GM21360 (cell line): Measurements from ENCODE around the gene CHST8.

ENCODE experiments used
- ATAC-seq: cut with Tn5 transposase; IDR thresholded peaks from one replicate; pipeline ENCODE4 v1.9.1; 2021; ENCODE audit warnings: mild to moderate bottlenecking, moderate library complexity; ENCODE audit not compliant: unreplicated experiment

CHST8 gene

GRCh38 chr19:33756177-33756576 lies 134.4 kb downstream of the CHST8 start:
- ATAC-seq = no peak

DNA sequence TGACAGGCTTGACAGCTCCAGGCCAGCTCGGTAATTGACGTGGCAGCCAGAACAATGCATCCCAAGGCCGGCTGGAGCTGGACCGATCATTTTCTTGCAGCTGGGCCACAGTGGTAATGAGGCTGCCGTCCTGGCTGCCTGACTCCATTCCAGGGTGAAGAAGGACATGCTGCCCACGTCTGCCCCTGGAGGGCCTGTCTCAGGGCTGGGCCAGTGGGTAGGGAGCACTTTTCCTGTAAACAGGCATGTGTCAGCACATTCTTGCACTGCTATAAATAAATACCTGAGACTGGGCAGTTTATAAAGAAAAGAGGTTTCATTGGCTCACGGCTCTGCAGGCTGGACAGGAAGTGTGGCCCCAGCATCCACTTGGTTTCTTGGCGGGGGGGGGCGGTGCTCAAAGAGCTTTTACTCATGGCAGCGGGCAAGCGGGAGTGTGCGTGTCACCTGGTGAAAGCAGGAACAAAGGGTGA lies 136.8 kb downstream of the CHST8 start:
- no peak for ATAC-seq

DNA sequence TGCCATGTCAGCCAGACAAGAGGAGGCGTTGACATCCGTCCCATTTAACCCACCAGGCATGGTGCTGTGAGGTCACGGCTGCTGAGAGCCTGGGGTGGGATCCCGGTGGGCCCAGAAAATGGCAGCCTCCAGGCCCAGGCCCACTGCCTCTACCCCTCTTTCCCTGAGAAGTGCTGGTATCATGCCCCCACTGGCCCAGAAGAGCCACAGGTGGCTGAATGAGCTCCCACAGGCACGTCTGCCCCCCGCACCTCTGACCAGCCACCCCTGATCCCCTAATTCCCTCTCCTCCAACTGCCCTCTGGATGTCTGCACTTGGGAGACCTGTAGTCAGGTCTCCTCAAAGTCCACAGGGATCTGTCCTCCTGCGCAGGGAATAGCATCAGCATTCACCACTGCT lies 137.6 kb downstream of the CHST8 start:
- ATAC-seq = no peak

DNA sequence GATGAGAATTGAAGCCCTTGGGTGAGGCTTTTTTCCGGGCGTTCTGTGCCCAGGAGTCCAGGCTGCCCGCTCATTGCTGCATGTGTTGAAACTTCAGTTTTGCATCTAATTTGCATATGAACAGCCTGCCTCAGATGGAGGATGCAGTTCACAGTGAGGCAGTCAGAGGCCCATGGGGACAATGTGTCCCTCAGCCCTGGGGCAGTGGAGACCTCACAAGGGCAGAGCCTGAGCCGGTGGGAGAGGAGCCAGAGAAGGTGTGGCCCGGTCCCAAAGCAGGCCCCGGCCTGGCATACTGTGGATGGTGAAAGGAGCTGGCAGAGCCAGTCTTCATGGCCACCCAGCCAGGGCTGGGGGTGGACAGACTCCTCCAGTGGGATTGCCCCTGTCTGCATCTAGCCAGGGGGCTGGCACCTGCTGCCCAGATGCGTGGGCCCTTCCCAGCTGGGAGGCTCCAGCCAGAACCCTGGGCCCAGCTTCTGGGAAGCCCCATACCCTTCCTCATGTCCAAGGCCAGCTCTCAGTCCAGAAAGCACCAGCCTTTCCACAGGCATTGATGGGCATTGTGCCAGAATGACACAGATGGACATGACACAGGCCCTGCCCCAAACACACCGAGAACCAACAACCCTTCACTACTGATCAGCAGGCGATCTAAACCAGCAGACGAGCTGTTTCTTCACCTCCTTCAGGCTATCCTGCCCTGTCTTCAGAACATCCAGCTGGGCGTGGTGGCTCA lies 142.0 kb downstream of the CHST8 start:
- no peak for ATAC-seq

DNA sequence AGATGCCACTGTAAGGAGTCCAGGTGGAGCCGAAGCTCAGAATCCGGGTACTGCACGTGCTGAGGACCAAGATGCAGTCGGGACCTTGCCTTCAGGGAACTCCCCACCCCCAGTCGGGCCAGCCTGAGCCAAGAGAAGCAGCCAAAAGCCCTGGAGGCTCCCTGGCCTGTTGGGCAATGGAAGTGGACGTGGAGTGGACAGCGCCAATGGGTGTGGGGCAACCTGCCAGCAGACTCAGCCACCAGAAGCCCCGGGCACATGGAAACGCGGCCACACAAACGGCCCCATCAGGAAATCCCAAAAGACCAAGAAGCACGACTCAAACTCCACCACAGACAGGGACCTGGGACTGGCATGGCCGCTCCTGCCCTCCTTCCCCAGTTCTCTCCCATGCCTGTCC lies 144.9 kb downstream of the CHST8 start:
- no peak for ATAC-seq

- ATAC-seq = no peak
Observed at GRCh38 chr19:33767898-33768413, 146.2 kb downstream of the CHST8 start.

GRCh38 chr19:33769208-33769607 lies 147.5 kb downstream of the CHST8 start:
- no peak for ATAC-seq

DNA sequence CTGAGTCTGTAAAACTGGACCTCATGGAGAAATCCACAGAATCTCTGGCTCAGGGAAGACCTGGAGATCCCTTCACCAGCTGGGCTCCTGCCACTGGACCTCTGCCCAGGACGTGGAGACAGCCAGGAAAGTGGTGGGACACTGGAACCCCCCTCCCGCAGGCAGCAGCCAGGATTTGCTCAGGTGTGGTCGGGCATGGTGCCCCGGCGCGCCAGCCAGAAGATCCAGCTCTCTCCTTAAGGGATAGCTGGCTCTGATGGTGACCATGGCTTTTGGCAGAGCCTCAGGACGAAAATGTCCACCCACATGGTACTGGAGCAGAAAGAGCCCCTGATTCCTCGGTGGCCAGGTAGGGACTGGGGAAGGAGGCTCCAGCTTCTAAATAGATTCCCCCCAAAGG lies 148.4 kb downstream of the CHST8 start:
- no peak for ATAC-seq

DNA sequence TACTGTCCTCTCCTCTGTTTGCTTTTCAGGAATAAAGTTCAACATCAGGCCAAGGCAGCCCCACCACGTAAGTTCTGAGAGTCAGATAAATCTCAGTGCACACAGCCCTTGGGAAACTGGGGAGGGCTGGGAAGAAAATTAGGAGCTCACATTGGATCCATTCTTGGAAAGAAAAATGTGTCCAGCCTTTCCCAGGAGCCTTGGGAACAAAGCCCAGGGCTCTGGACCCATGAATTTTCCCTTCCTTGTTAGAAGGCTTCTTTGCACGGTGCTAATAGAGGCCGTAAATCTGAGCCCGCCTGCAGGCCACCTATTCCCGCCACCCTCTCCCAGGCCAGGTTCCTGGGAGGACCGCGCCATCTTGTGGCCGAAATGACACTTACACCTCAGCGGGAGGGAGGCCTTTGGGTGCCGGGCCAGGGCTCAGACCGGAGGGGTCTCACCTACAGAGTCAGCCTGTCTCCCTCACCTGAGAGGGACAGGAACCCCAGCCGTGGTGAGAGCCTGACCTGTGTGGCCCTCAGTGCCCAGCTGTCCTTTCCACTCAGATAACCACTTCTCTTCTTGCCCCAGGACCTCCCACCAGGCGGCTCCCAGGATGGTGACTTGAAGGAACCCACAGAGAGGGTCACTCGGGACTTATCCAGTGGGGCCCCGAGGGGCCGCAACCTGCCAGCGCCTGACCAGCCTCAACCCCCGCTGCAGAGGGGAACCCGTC lies 149.8 kb downstream of the CHST8 start:
- ATAC-seq = no peak

GRCh38 chr19:33772102-33772857 lies 150.5 kb downstream of the CHST8 start:
- no peak for ATAC-seq

GRCh38 chr19:33772858-33773180 lies 151.1 kb downstream of the CHST8 start:
- ATAC-seq = no peak

GRCh38 chr19:33773704-33774624 lies 152.2 kb downstream of the CHST8 start:
- no peak for ATAC-seq

DNA sequence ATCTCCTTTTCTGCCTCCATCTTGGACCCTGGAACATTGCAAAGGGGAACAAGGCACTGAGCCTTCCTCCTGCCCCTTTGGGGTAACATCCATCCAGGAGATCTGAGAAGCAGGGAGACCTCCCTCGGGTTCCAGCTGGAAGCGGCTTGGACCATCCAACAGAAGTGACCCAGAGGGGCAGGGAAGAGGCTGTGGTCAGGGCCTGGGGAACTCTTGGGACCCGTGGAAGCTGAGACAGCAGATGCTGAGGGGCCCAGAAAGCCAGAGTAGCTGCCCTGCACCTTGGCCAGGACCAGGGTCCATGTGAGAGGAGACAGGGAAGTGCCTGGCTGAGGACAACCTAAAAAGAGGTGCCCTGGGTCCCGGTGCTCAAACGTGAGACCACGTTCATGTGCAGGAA lies 153.0 kb downstream of the CHST8 start:
- ATAC-seq = no peak

GRCh38 chr19:33775731-33776487 lies 154.2 kb downstream of the CHST8 start:
- ATAC-seq = no peak

- ATAC-seq = no peak
Observed at GRCh38 chr19:33777351-33777750, 155.6 kb downstream of the CHST8 start.

DNA sequence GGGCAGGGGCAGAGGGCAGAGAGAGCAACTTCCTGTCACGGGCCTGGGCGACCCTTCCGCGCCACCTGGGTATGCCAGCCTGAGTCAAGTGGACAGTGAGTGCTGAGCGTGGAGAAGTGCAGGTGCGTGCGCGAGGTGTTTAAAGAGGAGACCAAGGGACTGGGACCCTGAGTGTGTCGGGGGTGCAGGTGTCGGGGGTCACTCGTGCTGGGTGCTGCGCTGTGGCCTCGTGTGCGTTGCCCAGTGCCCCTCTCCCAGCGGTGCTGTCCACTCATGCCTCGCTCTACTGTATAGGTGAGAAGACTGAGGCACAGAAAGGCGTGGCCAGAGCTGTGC lies 156.0 kb downstream of the CHST8 start:
- no peak for ATAC-seq

DNA sequence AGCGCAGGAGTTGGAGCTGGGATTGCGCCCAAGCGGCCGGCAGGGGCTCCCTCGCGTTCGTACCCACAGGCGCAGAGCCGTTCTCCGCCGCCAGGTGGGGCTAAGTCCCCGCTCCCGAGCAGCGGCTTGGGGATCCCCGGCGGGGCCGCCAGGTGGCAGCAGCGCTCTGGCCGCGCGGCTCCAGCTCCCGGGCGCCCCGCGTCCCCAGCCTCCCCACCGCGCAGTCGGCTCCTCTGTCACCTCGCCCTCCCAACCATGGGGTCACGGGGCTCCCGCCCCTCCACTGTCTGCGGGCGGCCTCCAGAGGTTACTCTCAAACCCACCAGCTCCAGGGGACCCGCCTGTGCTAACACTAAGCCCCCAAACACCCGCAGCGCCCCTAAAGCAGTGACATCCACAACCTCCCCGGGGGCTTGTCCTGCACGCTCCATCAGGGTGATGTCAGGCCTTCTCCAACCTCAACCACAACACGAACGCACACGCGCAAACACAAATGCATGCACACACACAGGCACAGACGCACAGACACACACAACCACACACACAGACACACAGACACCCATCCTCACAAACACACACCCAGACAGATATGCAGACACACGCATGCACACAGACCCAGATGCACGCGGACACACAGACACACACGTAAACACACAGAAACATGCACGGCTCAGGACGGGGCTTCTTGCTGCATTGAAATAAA lies 156.5 kb downstream of the CHST8 start:
- ATAC-seq = peak; percentile 77

DNA sequence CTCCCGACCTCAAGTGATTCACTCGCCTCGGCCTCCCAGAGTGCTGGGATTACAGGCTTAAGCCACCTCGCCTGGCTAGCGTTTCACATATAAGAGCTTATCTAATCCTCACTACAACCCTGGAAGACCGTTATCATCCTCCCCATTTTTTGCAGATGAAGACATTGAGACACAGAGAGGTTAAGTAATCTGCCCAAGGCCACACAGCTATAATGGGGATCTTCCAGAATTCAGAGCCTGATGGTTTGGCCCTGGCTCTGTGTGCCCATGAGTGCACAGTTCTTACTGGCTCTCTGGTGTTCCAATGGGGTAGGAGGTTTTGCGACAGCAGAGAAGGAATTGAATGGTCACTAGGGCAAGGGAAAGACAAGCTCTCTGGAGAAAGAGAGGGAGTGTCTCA lies 158.1 kb downstream of the CHST8 start:
- ATAC-seq = no peak

DNA sequence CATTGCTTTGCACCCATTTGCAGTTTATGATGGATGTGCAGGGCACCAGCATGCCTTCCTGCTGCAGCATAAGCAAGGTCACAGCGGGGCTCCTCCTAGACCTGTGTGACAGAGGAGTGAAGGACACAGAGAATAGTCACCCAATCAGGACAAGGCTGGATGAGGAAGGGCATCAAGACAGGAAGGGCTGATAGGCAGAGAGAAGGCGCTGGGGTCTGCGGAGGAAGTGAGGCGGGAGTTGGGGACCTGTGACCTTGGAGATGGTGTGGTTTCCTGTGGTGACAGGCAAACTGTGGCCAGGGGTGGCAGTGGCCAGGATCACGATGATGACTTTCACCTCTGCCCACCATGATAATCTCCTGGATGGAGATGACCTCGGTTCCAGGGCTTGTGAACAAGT lies 158.5 kb downstream of the CHST8 start:
- ATAC-seq = no peak
